AG09319 (cell line): ENCODE data around the gene UBE4A.

ENCODE experiments used
- DNase-seq: peaks from one replicate; pipeline ENCODE4 v3.0.0-alpha.2; 2010; ENCODE audit warnings: low read depth; ENCODE audit errors: extremely low read depth
- CTCF ChIP-seq: IDR thresholded peaks from 2 replicates; pipeline ENCODE4 v1.5.1; 2011; ENCODE audit warnings: low read depth, mild to moderate bottlenecking, inconsistent platforms, low read length, moderate library complexity

UBE4A gene

GRCh38 chr11:118435290-118435892 lies 76.0 kb downstream of the UBE4A start:
- no peak for TF ChIP-seq CTCF
- DNase-seq = no peak

- no peak for TF ChIP-seq CTCF
- peak; percentile 97 for DNase-seq
Measured at GRCh38 chr11:118435893-118436624, 76.7 kb downstream of the UBE4A start, which contains the start of gene KMT2A. Gene KMT2A, plus strand, starts transcription at chr11:118436492. Its CDS starts 21 bp downstream, at chr11:118436513.

- no peak for DNase-seq
- TF ChIP-seq CTCF = no peak
Measured at GRCh38 chr11:118436639-118437207, 77.3 kb downstream of the UBE4A start.

- TF ChIP-seq CTCF = no peak
- DNase-seq = no peak
Measured at GRCh38 chr11:118437208-118438125, 78.1 kb downstream of the UBE4A start.

GRCh38 chr11:118438314-118438931 lies 79.0 kb downstream of the UBE4A start:
- DNase-seq = peak; percentile 47
- TF ChIP-seq CTCF = 0 out of 2 replicates have a peak, but pooled peaks have one; percentile 3

GRCh38 chr11:118439646-118440045 lies 80.2 kb downstream of the UBE4A start:
- TF ChIP-seq CTCF = no peak
- no peak for DNase-seq
